Left colon (tissue), 2 donors: ENCODE data around the gene LILRA5. TPM values are rescaled to one million over a fixed set of nuclear protein-coding genes. Genes with fewer than 3 reads are reported as not detected.

ENCODE experiments used
- microRNA-seq, 2 donors: library from miRNA; unstranded; fragments of <30 nt; microRNA quantifications; one replicate each; pipeline versions ENCODE4 v1.1.0 to v1.2.0, GENCODE V29; 2020
- total RNA-seq, 2 donors: library from RNA; stranded (reverse); fragmentation: NEBNext Ultra II Directional; extraction: Animal tissue kit (Norgen Biotek cat#: 25700); gene quantifications; one replicate each; pipeline ENCODE4 v1.2.1, GENCODE V29; 2021
- donor health status: DM: no; HTN: no; CAD: no.
- donor health status: DM: yes; HTN: yes; CAD: no.

The LILRA5 gene
- total RNA-seq, 2 donors from 2014 or later: 0.82 to 2.2 TPM

Small RNA genes lying within 50 kb of the gene (microRNA-seq; reads per million reads assigned to microRNA genes)
- gene MIR4752: 0 reads per million in 2 donors

Other genes starting within 250 kb of the LILRA5 start
- not detected for gene VSTM1, start 249.3 kb downstream of the LILRA5 start, total RNA-seq
- gene TARM1, start 231.8 kb downstream of the LILRA5 start, total RNA-seq: not detected
- gene OSCAR, start 212.4 kb downstream of the LILRA5 start, total RNA-seq: under 1 TPM; 0.67 to 0.98 TPM
- 100 to 1,000 TPM; 146 to 147 TPM for gene NDUFA3, start 210.3 kb downstream of the LILRA5 start, total RNA-seq
- gene TFPT, start 197.5 kb downstream of the LILRA5 start, total RNA-seq: 10 to 100 TPM; 12.4 to 12.7 TPM
- 10 to 100 TPM; 37.4 to 38.6 TPM for gene PRPF31, start 197.4 kb downstream of the LILRA5 start, total RNA-seq
- 10 to 100 TPM; 32.9 to 42.2 TPM for gene CNOT3, start 175.4 kb downstream of the LILRA5 start, total RNA-seq
- 1 to 10 TPM; 5.3 to 7.3 TPM for gene LENG1, start 153.4 kb downstream of the LILRA5 start, total RNA-seq
- 100 to 1,000 TPM; 209 to 217 TPM for gene TMC4, start 140.0 kb downstream of the LILRA5 start, total RNA-seq
- gene MBOAT7, start 123.6 kb downstream of the LILRA5 start, total RNA-seq: 100 to 1,000 TPM; 144 to 152 TPM
- gene TSEN34, start 121.9 kb downstream of the LILRA5 start, total RNA-seq: 10 to 100 TPM; 38.9 to 41.6 TPM
- 1,000 to 10,000 TPM in 1 of 2 donors, 100 to 1,000 TPM in 1; 962 to 1,034 TPM for gene RPS9, start 112.3 kb downstream of the LILRA5 start, total RNA-seq
- gene LILRB3, start 90.2 kb downstream of the LILRA5 start, total RNA-seq: 1 to 10 TPM; 2.0 to 3.5 TPM
- 1 to 10 TPM in 1 of 2 donors, under 1 TPM in 1; 0.55 to 1.1 TPM for gene LILRA6, start 70.4 kb downstream of the LILRA5 start, total RNA-seq
- 10 to 100 TPM in 1 of 2 donors, 1 to 10 TPM in 1; 4.8 to 10.9 TPM for gene LILRB5, start 55.9 kb downstream of the LILRA5 start, total RNA-seq
- gene LILRB2, start 32.1 kb downstream of the LILRA5 start, total RNA-seq: 1 to 10 TPM in 1 of 2 donors, under 1 TPM in 1; 0.98 to 3.2 TPM
- gene LILRA4, start 26.0 kb upstream of the LILRA5 start, total RNA-seq: not detected
- 10 to 100 TPM in 1 of 2 donors, 1 to 10 TPM in 1; 3.8 to 13.2 TPM for gene LAIR1, start 51.8 kb upstream of the LILRA5 start, total RNA-seq
- 1 to 10 TPM in 1 of 2 donors, not detected in 1; 1.1 TPM for gene TTYH1, start 102.3 kb upstream of the LILRA5 start, total RNA-seq
- 100 to 1,000 TPM; 146 to 156 TPM for gene LENG8, start 136.0 kb upstream of the LILRA5 start, total RNA-seq
- 10 to 100 TPM; 16.7 to 17.1 TPM for gene LENG9, start 150.6 kb upstream of the LILRA5 start, total RNA-seq
- gene CDC42EP5, start 160.1 kb upstream of the LILRA5 start, total RNA-seq: 100 to 1,000 TPM; 501 to 569 TPM
- gene LAIR2, start 189.7 kb upstream of the LILRA5 start, total RNA-seq: not detected